Mesendoderm (in vitro differentiated cells): Measurements from ENCODE around the gene PRKD1.
A peak's percentile ranks its signal among the peaks of the same experiment; 100 is the strongest.

Experiments used
- DNase-seq: peaks from one replicate; pipeline ENCODE4 v3.0.0; 2013
- H2AK5ac ChIP-seq: 2 replicates; pipeline ENCODE4 v1.6.1; 2013; ENCODE audit warnings: low read length, inconsistent platforms
- H2BK120ac ChIP-seq: 2 replicates; pipeline ENCODE4 v1.6.1; 2013; ENCODE audit warnings: low read depth, mild to moderate bottlenecking, low read length, moderate library complexity, mixed read lengths
- H2BK15ac ChIP-seq: replicated peaks from 2 replicates; pipeline ENCODE4 v1.6.1; 2013; ENCODE audit warnings: low read depth, mild to moderate bottlenecking, moderate library complexity
- H2BK5ac ChIP-seq: 2 replicates; pipeline ENCODE4 v1.6.1; 2013; ENCODE audit warnings: low read length, inconsistent platforms
- H3K18ac ChIP-seq: 2 replicates; pipeline ENCODE4 v1.6.1; 2013; ENCODE audit warnings: mild to moderate bottlenecking, low read length, mixed read lengths
- H3K23ac ChIP-seq: one replicate; pipeline ENCODE4 v1.6.1; 2013; ENCODE audit warnings: low read length
- H3K27ac ChIP-seq: 2 replicates; pipeline ENCODE4 v1.5.1; 2013; ENCODE audit warnings: low read depth, mild to moderate bottlenecking, inconsistent platforms, low read length, moderate library complexity
- H3K27me3 ChIP-seq: 2 replicates; pipeline ENCODE4 v1.6.1; 2013; ENCODE audit warnings: low read length, control low read depth, mild to moderate bottlenecking, inconsistent platforms; ENCODE audit not compliant: insufficient read depth, poor library complexity
- H3K36me3 ChIP-seq: 2 replicates; pipeline ENCODE4 v1.6.1; 2013; ENCODE audit warnings: low read length, inconsistent platforms; ENCODE audit not compliant: control insufficient read depth, insufficient read depth
- H3K4ac ChIP-seq: one replicate; pipeline ENCODE4 v1.6.1; 2013; ENCODE audit warnings: low read depth, mild to moderate bottlenecking, low read length, moderate library complexity
- H3K4me1 ChIP-seq: 2 replicates; pipeline ENCODE4 v1.6.1; 2013; ENCODE audit warnings: low read depth, low read length, inconsistent platforms; ENCODE audit not compliant: control insufficient read depth
- H3K4me2 ChIP-seq: 2 replicates; pipeline ENCODE4 v1.6.1; 2013; ENCODE audit warnings: low read length
- H3K4me3 ChIP-seq: 2 replicates; pipeline ENCODE4 v1.5.1; 2013; ENCODE audit warnings: mild to moderate bottlenecking, low read length
- H3K56ac ChIP-seq: one replicate; pipeline ENCODE4 v1.6.1; 2013; ENCODE audit warnings: low read length
- H3K79me1 ChIP-seq: 2 replicates; pipeline ENCODE4 v1.6.1; 2013; ENCODE audit warnings: low read length, inconsistent platforms
- H3K79me2 ChIP-seq: 2 replicates; pipeline ENCODE4 v1.6.1; 2013; ENCODE audit warnings: mild to moderate bottlenecking, low read length; ENCODE audit not compliant: control insufficient read depth, insufficient read depth
- H3K9ac ChIP-seq: 2 replicates; pipeline ENCODE4 v1.6.1; 2013; ENCODE audit warnings: low read length, inconsistent platforms
- H4K5ac ChIP-seq: one replicate; pipeline ENCODE4 v1.6.1; 2013; ENCODE audit warnings: low read length
- H4K8ac ChIP-seq: one replicate; pipeline ENCODE4 v1.6.1; 2013; ENCODE audit warnings: low read depth, mild to moderate bottlenecking, control low read depth, low read length, moderate library complexity
- WGBS: extraction: QIAGEN DNeasy Blood & Tissue Kit; methylation state at CpG from one replicate; pipeline ENCODE4 v1.1.7; 2013; ENCODE audit warnings: low lambda C conversion rate, missing lambda C conversion rate; ENCODE audit not compliant: insufficient coverage; ENCODE audit errors: extremely low coverage; 5-methylcytosine and 5-hydroxymethylcytosine counted together

The PRKD1 gene

GRCh38 chr14:29802211-29802610, 125.4 kb downstream of the PRKD1 start:
- H3K4me1 ChIP-seq: peaks cover 11% of the 10 kb centered on the region
- H3K79me1 ChIP-seq: peaks cover 8% of the 10 kb centered on the region
- no peak overlapping the region for H2AK5ac ChIP-seq

GRCh38 chr14:29800961-29801360, 126.7 kb downstream of the PRKD1 start:
- no peak overlapping the region for H3K56ac ChIP-seq
- H3K79me1 ChIP-seq: peaks cover 8% of the 10 kb centered on the region
- H3K4me3 ChIP-seq: no peak overlapping the region
- H3K4me1 ChIP-seq: peaks cover 8% of the 10 kb centered on the region
- H3K18ac ChIP-seq: no peak overlapping the region
- H2BK15ac ChIP-seq: no peak overlapping the region
- H3K27me3 ChIP-seq: no peaks in the 10 kb centered on the region
- H4K5ac ChIP-seq: no peak overlapping the region
- no peak overlapping the region for H2AK5ac ChIP-seq
- H3K4ac ChIP-seq: no peak overlapping the region
- H2BK5ac ChIP-seq: no peak overlapping the region
- H3K9ac ChIP-seq: no peak overlapping the region
- H3K79me2 ChIP-seq: no peaks in the 10 kb centered on the region
- no peak overlapping the region for H3K4me2 ChIP-seq
- H4K8ac ChIP-seq: no peak overlapping the region
- H3K36me3 ChIP-seq: no peaks in the 10 kb centered on the region
- H3K27ac ChIP-seq: no peak overlapping the region
- no peak overlapping the region for H3K23ac ChIP-seq
- peak; percentile 41 for DNase-seq
- H2BK120ac ChIP-seq: no peak overlapping the region

More at GRCh38 chr14:29802211-29802610, 125.4 kb downstream of the PRKD1 start:
- Histone ChIP-seq H4K5ac (no peak overlapping the region), H3K27ac (no peak overlapping the region), H3K18ac (no peak overlapping the region), H3K4me2 (no peak overlapping the region), H4K8ac (no peak overlapping the region), H2BK5ac (no peak overlapping the region), H3K56ac (no peak overlapping the region), H3K79me2 (no peaks in the 10 kb centered on the region), H3K23ac (no peak overlapping the region), H3K27me3 (no peaks in the 10 kb centered on the region), H2BK15ac (no peak overlapping the region), H3K4ac (no peak overlapping the region), H2BK120ac (no peak overlapping the region), H3K4me3 (no peak overlapping the region), H3K36me3 (no peaks in the 10 kb centered on the region), H3K9ac (no peak overlapping the region)
- no peak for DNase-seq

GRCh38 chr14:29799464-29800095, 128.1 kb downstream of the PRKD1 start:
- H2BK120ac ChIP-seq: no peak overlapping the region
- H2AK5ac ChIP-seq: no peak overlapping the region
- H3K23ac ChIP-seq: no peak overlapping the region
- DNase-seq: no peak
- H3K9ac ChIP-seq: no peak overlapping the region
- H3K56ac ChIP-seq: no peak overlapping the region
- H2BK5ac ChIP-seq: no peak overlapping the region
- no peak overlapping the region for H2BK15ac ChIP-seq
- no peak overlapping the region for H3K4me2 ChIP-seq
- H3K27me3 ChIP-seq: no peaks in the 10 kb centered on the region
- H3K79me1 ChIP-seq: peaks cover 5% of the 10 kb centered on the region
- no peak overlapping the region for H3K18ac ChIP-seq
- no peak overlapping the region for H3K4me3 ChIP-seq
- H3K4me1 ChIP-seq: peaks cover 2% of the 10 kb centered on the region
- H3K4ac ChIP-seq: no peak overlapping the region
- no peak overlapping the region for H4K5ac ChIP-seq
- H4K8ac ChIP-seq: no peak overlapping the region
- H3K27ac ChIP-seq: no peak overlapping the region
- H3K36me3 ChIP-seq: no peaks in the 10 kb centered on the region
- H3K79me2 ChIP-seq: no peaks in the 10 kb centered on the region
- no CpG with 5 or more reads among the region's 6 CpGs for WGBS

GRCh38 chr14:29798811-29799210, 128.8 kb downstream of the PRKD1 start:
- peaks cover 2% of the 10 kb centered on the region for H3K4me1 ChIP-seq
- H3K79me1 ChIP-seq: peaks cover 5% of the 10 kb centered on the region
- no peak overlapping the region for H3K27ac ChIP-seq
- H3K36me3 ChIP-seq: no peaks in the 10 kb centered on the region
- no peak overlapping the region for H3K18ac ChIP-seq
- H2AK5ac ChIP-seq: no peak overlapping the region
- DNase-seq: no peak
- H4K5ac ChIP-seq: no peak overlapping the region
- no peak overlapping the region for H3K4me3 ChIP-seq
- H3K4ac ChIP-seq: no peak overlapping the region
- no peak overlapping the region for H3K23ac ChIP-seq
- no peak overlapping the region for H2BK120ac ChIP-seq
- H4K8ac ChIP-seq: no peak overlapping the region
- H3K4me2 ChIP-seq: no peak overlapping the region
- no peak overlapping the region for H2BK5ac ChIP-seq
- no peak overlapping the region for H3K56ac ChIP-seq
- H2BK15ac ChIP-seq: no peak overlapping the region
- H3K9ac ChIP-seq: no peak overlapping the region
- H3K79me2 ChIP-seq: no peaks in the 10 kb centered on the region
- no peaks in the 10 kb centered on the region for H3K27me3 ChIP-seq
- no CpG with 5 or more reads among the region's 2 CpGs for WGBS

- no peak overlapping the region for H4K8ac ChIP-seq
- no peaks in the 10 kb centered on the region for H3K27me3 ChIP-seq
- peaks cover 5% of the 10 kb centered on the region for H3K79me1 ChIP-seq
- no peak overlapping the region for H4K5ac ChIP-seq
- H3K79me2 ChIP-seq: no peaks in the 10 kb centered on the region
- H3K9ac ChIP-seq: no peak overlapping the region
- no CpG with 5 or more reads among the region's 2 CpGs for WGBS
- no peak for DNase-seq
- no peak overlapping the region for H2BK15ac ChIP-seq
- H3K4me2 ChIP-seq: no peak overlapping the region
- no peak overlapping the region for H2BK120ac ChIP-seq
- no peak overlapping the region for H3K4me3 ChIP-seq
- H3K36me3 ChIP-seq: no peaks in the 10 kb centered on the region
- H3K23ac ChIP-seq: no peak overlapping the region
- peaks cover 2% of the 10 kb centered on the region for H3K4me1 ChIP-seq
- no peak overlapping the region for H2AK5ac ChIP-seq
- H3K27ac ChIP-seq: no peak overlapping the region
- H3K4ac ChIP-seq: no peak overlapping the region
- H3K56ac ChIP-seq: no peak overlapping the region
- no peak overlapping the region for H3K18ac ChIP-seq
- no peak overlapping the region for H2BK5ac ChIP-seq
Observed at GRCh38 chr14:29798108-29798663, 129.5 kb downstream of the PRKD1 start.

GRCh38 chr14:29796853-29797252, 130.8 kb downstream of the PRKD1 start:
- H3K4ac ChIP-seq: no peak overlapping the region
- no CpG with 5 or more reads among the region's 2 CpGs for WGBS
- no peaks in the 10 kb centered on the region for H3K79me2 ChIP-seq
- no peak overlapping the region for H4K5ac ChIP-seq
- no peak overlapping the region for H2BK15ac ChIP-seq
- no peak overlapping the region for H3K56ac ChIP-seq
- no peak overlapping the region for H3K18ac ChIP-seq
- no peak overlapping the region for H3K23ac ChIP-seq
- peaks cover 2% of the 10 kb centered on the region for H3K4me1 ChIP-seq
- H3K36me3 ChIP-seq: no peaks in the 10 kb centered on the region
- H2AK5ac ChIP-seq: no peak overlapping the region
- H3K27me3 ChIP-seq: no peaks in the 10 kb centered on the region
- peaks cover 5% of the 10 kb centered on the region for H3K79me1 ChIP-seq
- no peak overlapping the region for H3K27ac ChIP-seq
- no peak overlapping the region for H2BK5ac ChIP-seq
- no peak for DNase-seq
- H4K8ac ChIP-seq: no peak overlapping the region
- H3K4me3 ChIP-seq: no peak overlapping the region
- H3K9ac ChIP-seq: no peak overlapping the region
- no peak overlapping the region for H2BK120ac ChIP-seq
- H3K4me2 ChIP-seq: no peak overlapping the region
